ENCODE data around the gene MLLT10. TPM values are rescaled to one million over a fixed set of nuclear protein-coding genes. Genes with fewer than 3 reads are reported as not detected.

The MLLT10 gene
- total and polyA plus RNA-seq, 2 of the 8 experiments (the other 6 are each of a cell fraction or from before 2014, with no cell fraction given), result 53.1 to 62.1 TPM

DNA sequence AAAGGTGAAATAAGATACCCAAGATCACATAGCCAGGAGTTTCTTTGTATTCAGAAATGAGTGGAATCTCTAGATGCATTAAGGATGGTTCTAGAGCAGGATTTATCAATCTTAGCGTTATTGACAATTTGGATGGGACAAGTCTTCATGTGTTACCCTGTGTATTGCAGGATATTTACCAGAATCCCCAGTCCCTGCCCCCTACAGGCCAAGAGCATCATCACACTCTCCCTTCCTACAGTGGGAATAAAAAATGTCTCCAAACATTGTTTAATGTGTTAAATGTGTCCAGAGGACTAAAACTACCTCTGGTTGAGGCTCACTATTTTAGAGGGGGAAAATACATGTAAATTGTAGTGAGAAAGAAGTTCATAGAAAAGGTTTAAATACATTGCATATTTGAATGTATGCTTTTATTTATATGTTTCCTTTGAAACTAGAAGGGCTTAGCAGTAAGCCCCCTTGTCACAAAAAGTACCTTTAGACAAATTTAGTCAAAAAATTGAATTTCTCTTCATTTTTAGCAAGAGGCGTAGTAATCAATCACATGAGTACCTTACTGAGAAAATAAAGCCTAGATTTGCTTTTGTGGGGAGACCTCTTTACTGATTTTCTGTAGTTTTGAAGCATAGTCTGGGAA lies 141.2 kb downstream of the MLLT10 start:
- Histone ChIP-seq H3K4me1 (replicated peaks in 1 of 4; ENCODE audit: control insufficient read depth in 3 of 4, insufficient read depth in 4 of 4, low read length in 3 of 4) (no peaks in the 10 kb centered on the region; a peak in 2 of 7 replicates), H3K27ac (ENCODE audit: low read depth, low read length) (no peak overlapping the region), H3K18ac (ENCODE audit: extremely low read depth, low read length) (no peak overlapping the region), H3K79me1 (ENCODE audit: low read depth, low read length) (no peaks in the 10 kb centered on the region; the same call in 1 of the 2 replicates), H3K9ac (replicated peaks in 1 of 4; ENCODE audit: extremely low read depth in 1 of 4, low read depth in 3 of 4, low read length in 3 of 4) (no peak overlapping the region), H3K4me3 (ENCODE audit: extremely low read depth in 1 of 4, insufficient read depth in 2 of 4, low read depth in 3 of 4, low read length in 4 of 4) (no peak overlapping the region), H3K23me2 (ENCODE audit: low read depth, low read length) (no peaks in the 10 kb centered on the region), H3K23ac (ENCODE audit: insufficient read length) (no peak overlapping the region), H2BK12ac (ENCODE audit: low read depth, low read length) (no peak overlapping the region), H3K79me2 (ENCODE audit: control insufficient read depth in 1 of 2, insufficient read depth in 2 of 2, low read length in 2 of 2) (peaks cover 0 to 25% of the 10 kb centered on the region in 2 experiments; a peak in 2 of 4 replicates), H4K20me1 (replicated peaks in 1 of 2; ENCODE audit: control insufficient read depth in 1 of 2, insufficient read depth in 2 of 2, low read length in 2 of 2) (no peaks in the 10 kb centered on the region), H4K8ac (ENCODE audit: extremely low read depth, insufficient read depth, low read length) (no peak overlapping the region), H2AFZ (ENCODE audit: low read length) (no peak overlapping the region), H2BK120ac (replicated peaks; ENCODE audit: low read depth, low read length) (no peak overlapping the region), H2BK15ac (ENCODE audit: low read length) (no peak overlapping the region), H4K91ac (replicated peaks; ENCODE audit: insufficient read length, low read length) (no peak overlapping the region), H3K56ac (replicated peaks; ENCODE audit: insufficient read length, low read depth, low read length) (no peak overlapping the region), H3K14ac (ENCODE audit: insufficient read length) (no peak overlapping the region), H3K4me2 (ENCODE audit: insufficient read depth in 1 of 2, low read depth in 2 of 2, low read length in 2 of 2) (no peak overlapping the region), H3K36me3 (ENCODE audit: control insufficient read depth in 2 of 4, insufficient read depth in 4 of 4, low read length in 3 of 4) (peaks cover 0 to 17% (median 2%) of the 10 kb centered on the region in 4 experiments; a peak in 4 of 8 replicates), H3K4ac (replicated peaks; ENCODE audit: insufficient read length, low read depth, low read length) (no peak overlapping the region), H2BK5ac (ENCODE audit: low read depth, low read length) (no peak overlapping the region), H3K27me3 (replicated peaks in 1 of 4; ENCODE audit: control insufficient read depth in 3 of 4, extremely low read depth in 1 of 4, insufficient read depth in 3 of 4, low read length in 3 of 4) (no peaks in the 10 kb centered on the region), H3K9me3 (ENCODE audit: insufficient read depth in 2 of 2, low read depth in 1 of 2, low read length in 1 of 2) (no peaks in the 10 kb centered on the region), H2AK5ac (ENCODE audit: low read depth, low read length) (no peak overlapping the region), H4K5ac (ENCODE audit: insufficient read length, low read depth, low read length) (no peak overlapping the region), H2BK20ac (ENCODE audit: low read length) (no peak overlapping the region)
- DNase-seq (ENCODE audit: low read depth in 1 of 2, low spot score in 2 of 2) (no peak), FAIRE-seq (peak; percentile 87)
- 82% methylated on average over 2 of the region's 2 CpGs; no CpG with 5 or more reads in 1 of the 2 experiments for WGBS, 2 experiments (ENCODE audit: extremely low coverage in 1 of 2, insufficient coverage in 1 of 2, insufficient read length in 1 of 2, insufficient replicate concordance in 2 of 2, low coverage in 1 of 2, low lambda C conversion rate in 2 of 2, missing lambda C conversion rate in 1 of 2)
- POLR2A ChIA-PET (ENCODE audit: partially characterized antibody), result no interaction called here
- TF ChIP-seq, protein P1, sequence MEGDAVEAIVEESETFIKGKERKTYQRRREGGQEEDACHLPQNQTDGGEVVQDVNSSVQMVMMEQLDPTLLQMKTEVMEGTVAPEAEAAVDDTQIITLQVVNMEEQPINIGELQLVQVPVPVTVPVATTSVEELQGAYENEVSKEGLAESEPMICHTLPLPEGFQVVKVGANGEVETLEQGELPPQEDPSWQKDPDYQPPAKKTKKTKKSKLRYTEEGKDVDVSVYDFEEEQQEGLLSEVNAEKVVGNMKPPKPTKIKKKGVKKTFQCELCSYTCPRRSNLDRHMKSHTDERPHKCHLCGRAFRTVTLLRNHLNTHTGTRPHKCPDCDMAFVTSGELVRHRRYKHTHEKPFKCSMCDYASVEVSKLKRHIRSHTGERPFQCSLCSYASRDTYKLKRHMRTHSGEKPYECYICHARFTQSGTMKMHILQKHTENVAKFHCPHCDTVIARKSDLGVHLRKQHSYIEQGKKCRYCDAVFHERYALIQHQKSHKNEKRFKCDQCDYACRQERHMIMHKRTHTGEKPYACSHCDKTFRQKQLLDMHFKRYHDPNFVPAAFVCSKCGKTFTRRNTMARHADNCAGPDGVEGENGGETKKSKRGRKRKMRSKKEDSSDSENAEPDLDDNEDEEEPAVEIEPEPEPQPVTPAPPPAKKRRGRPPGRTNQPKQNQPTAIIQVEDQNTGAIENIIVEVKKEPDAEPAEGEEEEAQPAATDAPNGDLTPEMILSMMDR (IDR thresholded peaks at IDR 0.05; ENCODE audit: control extremely low read depth in 1 of 3, insufficient read depth in 1 of 3, low read depth in 1 of 3, low read length in 3 of 3), result peak; percentile 28 to 85 (median 49)
- TF ChIP-seq SP1 (IDR thresholded peaks at IDR 0.05; ENCODE audit: low read depth, low read length) (no peak), TCF12 (IDR thresholded peaks at IDR 0.05; ENCODE audit: low read depth, low read length) (no peak), JUN (IDR thresholded peaks at IDR 0.05; ENCODE audit: low read depth, low read length) (no peak), RAD21 (IDR thresholded peaks at IDR 0.05 in 1 of 2, conservative IDR thresholded peaks at IDR 0.05 in 1 of 2; ENCODE audit: low read depth in 2 of 2, low read length in 2 of 2) (peak; percentile 37 to 59)
- CTCF ChIA-PET (ENCODE audit: partially characterized antibody), result interaction anchor here (1.0 to 1.9 kb wide), 3 partner anchors 11 to 14 kb away, joined by 3 to 7 read pairs (median 4); no protein-coding TSS in a partner anchor
